Hindlimb muscle (tissue), 1 donor: ENCODE results near the gene TRIM56. TPM values are rescaled to one million over a fixed set of nuclear protein-coding genes. Genes with fewer than 3 reads are reported as not detected.
"Not testable (repeated sequence)": the region's sequence is repeated elsewhere in the genome, so short reads cannot be mapped to it uniquely, and the experiment has no call there.

Experiments used
- DNase-seq: peaks from one replicate; pipeline ENCODE4 v3.0.0-alpha.2; 2013
- polyA plus RNA-seq: library from polyadenylated mRNA; unstranded; fragments of 120-200 nt; gene quantifications from one replicate; pipeline ENCODE4 v1.2.1, GENCODE V29; 2013; ENCODE audit not compliant: insufficient read length

TRIM56 gene, protein sequence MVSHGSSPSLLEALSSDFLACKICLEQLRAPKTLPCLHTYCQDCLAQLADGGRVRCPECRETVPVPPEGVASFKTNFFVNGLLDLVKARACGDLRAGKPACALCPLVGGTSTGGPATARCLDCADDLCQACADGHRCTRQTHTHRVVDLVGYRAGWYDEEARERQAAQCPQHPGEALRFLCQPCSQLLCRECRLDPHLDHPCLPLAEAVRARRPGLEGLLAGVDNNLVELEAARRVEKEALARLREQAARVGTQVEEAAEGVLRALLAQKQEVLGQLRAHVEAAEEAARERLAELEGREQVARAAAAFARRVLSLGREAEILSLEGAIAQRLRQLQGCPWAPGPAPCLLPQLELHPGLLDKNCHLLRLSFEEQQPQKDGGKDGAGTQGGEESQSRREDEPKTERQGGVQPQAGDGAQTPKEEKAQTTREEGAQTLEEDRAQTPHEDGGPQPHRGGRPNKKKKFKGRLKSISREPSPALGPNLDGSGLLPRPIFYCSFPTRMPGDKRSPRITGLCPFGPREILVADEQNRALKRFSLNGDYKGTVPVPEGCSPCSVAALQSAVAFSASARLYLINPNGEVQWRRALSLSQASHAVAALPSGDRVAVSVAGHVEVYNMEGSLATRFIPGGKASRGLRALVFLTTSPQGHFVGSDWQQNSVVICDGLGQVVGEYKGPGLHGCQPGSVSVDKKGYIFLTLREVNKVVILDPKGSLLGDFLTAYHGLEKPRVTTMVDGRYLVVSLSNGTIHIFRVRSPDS
- polyA plus RNA-seq: 9.4 TPM

- peak; percentile 81 for DNase-seq
These were observed at the start of gene TRIM56 for GRCh38 chr7:101085162-101085964. Gene TRIM56, plus strand, starts transcription at chr7:101085481. Its CDS starts 1,832 bp downstream, at chr7:101087313.

DNA sequence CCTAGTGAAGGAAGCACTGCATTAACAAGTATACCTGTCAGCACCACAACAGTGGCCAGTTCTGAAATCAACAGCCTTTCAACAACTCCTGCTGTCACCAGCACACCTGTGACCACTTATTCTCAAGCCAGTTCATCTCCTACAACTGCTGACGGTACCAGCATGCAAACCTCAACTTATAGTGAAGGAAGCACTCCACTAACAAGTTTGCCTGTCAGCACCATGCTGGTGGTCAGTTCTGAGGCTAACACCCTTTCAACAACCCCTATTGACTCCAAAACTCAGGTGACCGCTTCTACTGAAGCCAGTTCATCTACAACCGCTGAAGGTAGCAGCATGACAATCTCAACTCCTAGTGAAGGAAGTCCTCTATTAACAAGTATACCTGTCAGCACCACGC is 49.3 kb upstream of the TRIM56 start:
- no peak for DNase-seq

GRCh38 chr7:101041283-101041682 is 44.0 kb upstream of the TRIM56 start:
- not testable (repeated sequence) for DNase-seq

GRCh38 chr7:101058355-101058754 is 26.9 kb upstream of the TRIM56 start:
- peak; percentile 58 for DNase-seq

DNA sequence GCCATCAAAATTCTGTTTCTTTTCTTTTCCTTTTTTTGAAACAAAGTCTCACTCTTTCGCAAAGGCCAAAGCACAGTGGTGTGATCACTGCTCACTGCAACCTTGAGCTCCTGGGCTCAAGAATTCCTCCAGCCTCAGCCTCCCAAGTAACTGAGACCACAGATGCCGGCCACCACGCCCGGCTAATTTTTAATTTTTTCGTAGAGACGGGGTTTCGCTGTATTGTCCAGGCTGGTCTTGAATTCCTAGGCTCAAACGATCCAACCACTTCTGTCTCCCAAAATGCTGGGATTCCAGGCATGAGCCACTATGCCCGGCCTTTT is 25.7 kb upstream of the TRIM56 start:
- no peak for DNase-seq

- no peak for DNase-seq
These were observed 24.3 kb upstream of the TRIM56 start for GRCh38 chr7:101060992-101061391.

GRCh38 chr7:101064176-101064550 is 21.1 kb upstream of the TRIM56 start:
- not testable (repeated sequence) for DNase-seq

DNA sequence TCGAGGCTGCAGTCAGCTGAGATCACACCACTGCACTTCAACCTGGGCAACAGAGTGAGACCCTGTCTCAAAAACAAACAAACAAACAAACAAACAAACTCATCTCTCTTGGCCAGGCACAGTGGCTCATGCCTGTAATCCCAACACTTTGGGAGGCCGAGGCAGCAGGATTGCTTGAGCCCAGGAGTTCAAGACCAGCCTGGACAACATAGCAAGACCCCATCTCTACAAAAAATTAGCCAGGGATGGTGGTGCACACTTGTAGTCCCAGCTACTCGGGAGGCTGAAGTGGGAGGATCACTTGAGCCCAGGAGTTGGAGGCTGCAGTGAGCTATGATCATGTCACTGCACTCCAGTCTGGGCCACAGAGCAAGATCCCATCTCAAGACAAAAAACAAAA is 20.1 kb upstream of the TRIM56 start:
- DNase-seq: not testable (repeated sequence)

- no peak for DNase-seq
These were observed 19.0 kb upstream of the TRIM56 start for GRCh38 chr7:101066141-101066832.

DNA sequence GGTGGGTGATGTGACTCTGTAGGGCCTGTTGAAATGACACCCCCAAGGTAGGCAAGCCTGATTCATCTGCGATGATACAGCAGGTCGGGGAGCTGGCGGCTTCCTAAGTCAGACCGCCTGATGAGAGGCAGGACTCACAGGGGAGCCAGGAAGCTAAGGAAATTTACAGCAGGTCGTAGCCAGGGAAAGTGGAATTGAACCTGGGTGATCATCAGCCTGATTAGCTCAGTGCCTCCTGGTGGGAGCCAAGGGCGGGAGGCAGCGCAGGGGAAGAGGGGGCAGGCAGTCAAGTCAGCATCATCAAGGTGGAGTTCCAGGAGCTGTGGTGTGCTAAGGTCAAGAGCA is 18.5 kb upstream of the TRIM56 start:
- DNase-seq: no peak

- DNase-seq: no peak
These were observed 16.9 kb upstream of the TRIM56 start for GRCh38 chr7:101068401-101068800.

DNA sequence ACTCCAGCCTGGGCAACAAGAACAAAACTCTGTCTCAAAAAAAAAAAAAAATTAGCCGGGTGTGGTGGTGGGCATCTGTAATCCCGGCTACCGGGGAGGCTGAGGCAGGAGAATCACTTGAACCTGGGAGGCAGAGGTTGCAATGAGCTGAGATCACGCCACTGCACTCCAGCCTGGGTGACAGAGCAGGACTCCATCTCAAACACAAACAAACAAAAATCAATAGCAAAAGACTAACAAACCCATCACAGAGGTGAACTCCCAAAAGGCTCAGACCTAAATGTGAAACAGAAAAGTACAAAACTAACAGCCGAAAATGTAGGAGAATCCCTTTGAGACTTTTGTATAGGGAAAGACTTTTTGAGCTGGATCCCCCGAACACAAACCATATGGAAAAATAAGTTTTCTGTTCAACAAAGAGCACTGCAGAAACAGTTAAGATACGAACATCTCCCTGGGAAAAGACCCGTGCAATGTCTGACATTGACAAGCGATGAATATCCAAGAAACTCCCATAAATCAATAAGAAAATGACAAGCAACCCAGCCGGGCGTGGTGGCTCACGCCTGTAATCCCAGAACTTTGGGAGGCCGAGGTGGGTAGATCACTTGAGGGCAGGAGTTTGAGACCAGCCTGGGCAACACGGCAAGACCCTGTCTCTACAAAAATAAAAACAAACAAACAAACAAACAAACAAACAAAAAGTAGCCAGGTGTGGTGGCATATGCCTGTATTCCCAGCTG is 13.7 kb upstream of the TRIM56 start:
- DNase-seq: not testable (repeated sequence)

DNA sequence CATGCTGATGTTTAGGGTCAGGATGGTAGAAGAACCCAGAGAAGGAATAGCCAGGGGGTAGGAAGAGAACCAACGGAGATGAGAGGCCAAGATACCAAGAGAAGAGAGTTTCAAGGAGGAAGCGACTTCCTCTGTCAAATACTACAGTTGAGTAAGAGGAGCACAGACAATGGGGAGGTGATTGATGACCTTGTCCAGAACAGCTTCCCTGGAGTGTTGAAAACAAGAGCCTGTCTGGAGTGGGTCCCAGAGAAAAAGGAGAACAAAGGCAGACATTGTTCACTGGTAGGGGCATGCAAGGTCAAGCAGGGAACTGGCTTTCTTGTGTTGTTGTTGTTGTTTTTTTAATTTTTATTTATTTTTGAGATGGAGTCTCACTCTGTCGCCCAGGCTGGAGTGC is 9.6 kb upstream of the TRIM56 start:
- DNase-seq: no peak

GRCh38 chr7:101076183-101076582 is 9.1 kb upstream of the TRIM56 start:
- DNase-seq: not testable (repeated sequence)

DNA sequence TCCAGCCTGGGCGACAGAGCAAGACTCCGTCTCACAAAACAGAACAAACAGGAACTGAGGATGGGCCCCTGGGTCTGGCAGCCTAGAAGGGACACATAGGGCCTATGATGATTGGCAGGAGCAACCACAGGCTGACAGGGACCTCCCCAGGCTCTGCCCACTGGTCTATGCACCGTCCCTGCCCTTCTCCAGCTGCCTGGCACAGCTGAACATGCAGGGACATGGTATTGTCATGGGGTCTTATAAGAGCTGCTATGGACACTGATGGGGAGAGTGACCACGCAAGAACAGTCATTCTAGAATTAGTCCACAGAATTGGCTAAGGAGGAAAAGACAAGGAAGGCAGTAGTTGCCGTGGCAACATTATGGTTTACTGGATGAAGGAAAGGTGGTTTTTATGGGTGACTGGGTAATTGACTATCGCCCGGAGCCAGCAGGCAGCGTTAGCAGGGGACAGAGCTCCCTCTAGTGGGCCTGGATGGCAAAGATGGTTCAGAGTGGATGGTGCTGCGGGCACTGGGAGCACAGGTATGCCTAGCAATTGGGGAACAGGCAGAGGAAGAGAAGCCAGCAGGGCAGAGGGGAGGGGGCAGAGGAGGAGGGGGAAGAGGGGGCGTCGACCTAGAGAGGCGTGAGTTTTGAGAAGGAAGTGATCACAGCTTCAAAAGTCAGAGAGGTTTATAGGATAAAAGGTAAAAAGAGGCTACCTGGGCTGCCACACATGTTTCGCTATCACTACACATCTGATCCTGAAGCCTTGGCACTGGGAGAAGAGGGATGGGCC is 7.8 kb upstream of the TRIM56 start:
- peak; percentile 55 for DNase-seq

GRCh38 chr7:101081432-101081831 is 3.8 kb upstream of the TRIM56 start:
- no peak for DNase-seq

GRCh38 chr7:101084865-101085161 is 468 bp upstream of the TRIM56 start:
- no peak for DNase-seq

GRCh38 chr7:101087334-101088068 is 2.2 kb downstream of the TRIM56 start:
- DNase-seq: no peak

DNA sequence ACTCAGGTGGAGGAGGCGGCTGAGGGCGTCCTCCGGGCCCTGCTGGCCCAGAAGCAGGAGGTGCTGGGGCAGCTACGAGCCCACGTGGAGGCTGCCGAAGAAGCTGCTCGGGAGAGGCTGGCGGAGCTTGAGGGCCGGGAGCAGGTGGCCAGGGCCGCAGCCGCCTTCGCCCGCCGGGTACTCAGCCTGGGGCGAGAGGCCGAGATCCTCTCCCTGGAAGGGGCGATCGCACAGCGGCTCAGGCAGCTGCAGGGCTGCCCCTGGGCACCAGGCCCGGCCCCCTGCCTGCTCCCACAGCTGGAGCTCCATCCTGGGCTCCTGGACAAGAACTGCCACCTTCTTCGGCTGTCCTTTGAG is 2.8 kb downstream of the TRIM56 start:
- no peak for DNase-seq

DNA sequence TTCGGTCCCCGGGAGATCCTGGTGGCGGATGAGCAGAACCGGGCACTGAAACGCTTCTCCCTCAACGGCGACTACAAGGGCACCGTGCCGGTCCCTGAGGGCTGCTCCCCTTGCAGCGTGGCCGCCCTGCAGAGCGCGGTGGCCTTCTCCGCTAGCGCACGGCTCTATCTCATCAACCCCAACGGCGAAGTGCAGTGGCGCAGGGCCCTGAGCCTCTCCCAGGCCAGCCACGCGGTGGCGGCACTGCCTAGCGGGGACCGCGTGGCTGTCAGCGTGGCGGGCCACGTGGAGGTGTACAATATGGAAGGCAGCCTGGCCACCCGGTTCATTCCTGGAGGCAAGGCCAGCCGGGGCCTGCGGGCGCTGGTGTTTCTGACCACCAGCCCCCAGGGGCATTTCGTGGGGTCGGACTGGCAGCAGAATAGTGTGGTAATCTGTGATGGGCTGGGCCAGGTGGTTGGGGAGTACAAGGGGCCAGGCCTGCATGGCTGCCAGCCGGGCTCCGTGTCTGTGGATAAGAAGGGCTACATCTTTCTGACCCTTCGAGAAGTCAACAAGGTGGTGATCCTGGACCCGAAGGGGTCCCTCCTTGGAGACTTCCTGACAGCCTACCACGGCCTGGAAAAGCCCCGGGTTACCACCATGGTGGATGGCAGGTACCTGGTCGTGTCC is 3.7 kb downstream of the TRIM56 start:
- no peak for DNase-seq
